Measurements from ENCODE around the gene KIF1C. TPM values are rescaled to one million over a fixed set of nuclear protein-coding genes. Genes with fewer than 3 reads are reported as not detected.

KIF1C gene
- total RNA-seq, 1 donor from 2014 or later: 68.4 TPM

DNA sequence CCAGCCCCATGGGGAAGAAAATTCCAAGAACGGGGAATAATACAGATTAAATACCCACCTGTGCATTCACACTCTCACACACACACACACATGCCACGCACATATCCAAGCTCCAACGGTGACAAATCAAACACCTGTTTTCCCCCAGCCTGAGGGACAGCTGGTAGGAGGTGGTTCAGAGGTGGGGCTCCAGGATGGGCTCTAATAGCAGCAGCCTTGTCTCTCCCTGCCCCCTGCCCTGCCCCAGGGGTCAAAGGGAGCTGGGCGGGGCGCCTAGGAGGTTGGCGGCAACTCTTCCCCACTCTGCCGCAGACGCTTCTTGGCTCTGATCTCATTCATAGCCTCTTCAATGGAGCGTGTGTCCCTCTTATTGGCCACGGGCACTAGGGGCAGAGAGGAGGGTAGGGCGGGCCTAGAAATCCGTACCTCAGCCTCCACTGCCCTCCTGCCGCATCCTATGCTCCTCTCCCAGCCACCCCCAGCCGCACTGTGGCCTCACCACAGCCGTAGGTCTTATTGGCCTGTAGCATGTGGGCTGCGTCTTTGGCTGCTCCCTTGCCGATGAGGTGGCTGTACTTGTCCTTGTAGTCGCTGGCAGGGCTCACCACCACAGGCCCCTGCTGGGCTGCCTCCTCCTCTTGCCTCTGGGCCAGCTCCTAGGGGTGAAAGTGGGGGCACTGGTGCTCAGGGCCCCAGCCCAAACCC, 38.3 kb upstream of the KIF1C start:
- no peak for DNase-seq (ENCODE audit: low spot score)
- intact Hi-C loops (cut with micrococcal nuclease): no loop called here
- Mint-ChIP-seq H3K27me3 (ENCODE audit: insufficient read depth) (no peaks in the 10 kb centered on the region), H3K27ac (no peak overlapping the region), H3K9me3 (no peaks in the 10 kb centered on the region), H3K4me1 (ENCODE audit: low read depth) (no peaks in the 10 kb centered on the region), H3K4me3 (no peak overlapping the region), H3K36me3 (ENCODE audit: low read depth) (peaks cover 19% of the 10 kb centered on the region)

DNA sequence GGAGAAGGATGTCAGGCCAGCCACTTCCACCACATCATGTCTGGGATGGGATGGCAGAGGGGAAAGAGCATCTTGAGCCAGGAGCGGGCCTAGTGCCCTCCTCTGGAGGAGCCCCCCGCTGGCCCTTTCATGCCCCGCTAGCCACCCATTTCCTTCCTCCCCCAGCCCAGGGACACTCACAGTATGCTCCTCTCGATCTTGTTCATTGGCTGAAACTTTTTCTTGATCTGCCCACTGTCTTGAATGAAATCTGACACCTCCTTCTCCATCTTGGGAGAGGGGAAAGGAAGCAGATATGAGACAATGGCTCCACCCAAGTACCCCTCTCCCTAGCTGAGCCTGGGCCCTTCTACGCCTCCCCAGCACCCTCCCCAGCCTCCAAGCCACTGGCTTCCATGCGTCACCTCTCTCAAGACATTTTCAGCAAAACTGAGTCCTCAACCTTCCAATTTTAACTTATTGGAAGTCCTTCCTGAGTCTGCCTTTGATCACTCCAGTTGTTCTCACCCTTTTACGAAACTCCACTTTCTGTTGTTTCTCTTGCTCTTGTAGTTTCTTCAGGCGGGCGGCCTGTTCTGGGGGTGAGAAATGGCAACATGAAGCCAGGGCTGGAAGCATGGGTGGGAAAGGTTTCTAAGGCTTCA, 37.3 kb upstream of the KIF1C start:
- intact Hi-C loops (cut with micrococcal nuclease): loop anchor here (10.0 kb wide), 1 partner anchor 1066 kb away; the partner anchor contains the start of gene CAMKK1
- peaks cover 4% of the 10 kb centered on the region for H3K4me1 Mint-ChIP-seq (ENCODE audit: low read depth)
- no peaks in the 10 kb centered on the region for H3K27me3 Mint-ChIP-seq (ENCODE audit: insufficient read depth)
- H3K36me3 Mint-ChIP-seq (ENCODE audit: low read depth): peaks cover 22% of the 10 kb centered on the region
- no peak for DNase-seq (ENCODE audit: low spot score)
- no peak overlapping the region for H3K4me3 Mint-ChIP-seq
- no peaks in the 10 kb centered on the region for H3K9me3 Mint-ChIP-seq
- no peak overlapping the region for H3K27ac Mint-ChIP-seq

DNA sequence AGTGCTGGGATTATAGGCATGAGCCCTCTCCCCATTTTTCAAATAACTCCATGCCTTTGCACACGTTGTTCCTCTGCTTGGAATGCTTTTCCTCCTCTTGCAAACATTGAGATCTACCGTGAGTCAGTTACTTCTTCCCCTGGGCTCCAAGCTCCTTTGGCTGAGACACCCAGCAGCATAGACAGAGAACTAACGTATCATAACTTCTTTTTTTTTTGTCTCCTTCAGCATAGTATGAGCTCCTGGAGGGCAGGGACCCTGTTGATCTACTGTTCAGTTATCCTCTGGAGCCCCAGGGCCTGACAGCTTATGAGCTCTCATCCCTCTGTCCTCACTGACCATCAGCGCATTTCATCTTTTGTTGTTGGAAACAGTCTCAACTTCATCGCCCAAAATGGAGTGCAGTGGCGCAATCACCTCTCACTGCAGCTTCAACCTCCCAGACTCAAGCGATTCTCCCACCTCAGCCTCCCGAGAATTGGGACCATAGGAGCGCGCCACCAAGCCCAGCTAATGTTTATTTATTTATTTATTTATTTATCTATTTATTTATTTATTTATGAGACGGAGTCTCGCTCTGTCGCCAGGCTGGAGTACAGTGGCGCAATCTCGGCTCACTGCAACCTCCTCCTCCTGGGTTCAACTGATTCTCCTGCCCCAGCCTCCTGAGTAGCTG, 32.3 kb upstream of the KIF1C start:
- H3K4me3 Mint-ChIP-seq: peak overlapping the region; percentile 45
- peaks cover 31% of the 10 kb centered on the region for H3K4me1 Mint-ChIP-seq (ENCODE audit: low read depth)
- H3K9me3 Mint-ChIP-seq: no peaks in the 10 kb centered on the region
- no peaks in the 10 kb centered on the region for H3K27me3 Mint-ChIP-seq (ENCODE audit: insufficient read depth)
- intact Hi-C loops (cut with micrococcal nuclease): loop anchor here (5.0 to 10.0 kb wide), 2 partner anchors 317 to 1071 kb away; partner anchors contain the start of genes CAMKK1 and RABEP1
- no peak overlapping the region for H3K27ac Mint-ChIP-seq
- H3K36me3 Mint-ChIP-seq (ENCODE audit: low read depth): peaks cover 27% of the 10 kb centered on the region
- no peak for DNase-seq (ENCODE audit: low spot score)

DNA sequence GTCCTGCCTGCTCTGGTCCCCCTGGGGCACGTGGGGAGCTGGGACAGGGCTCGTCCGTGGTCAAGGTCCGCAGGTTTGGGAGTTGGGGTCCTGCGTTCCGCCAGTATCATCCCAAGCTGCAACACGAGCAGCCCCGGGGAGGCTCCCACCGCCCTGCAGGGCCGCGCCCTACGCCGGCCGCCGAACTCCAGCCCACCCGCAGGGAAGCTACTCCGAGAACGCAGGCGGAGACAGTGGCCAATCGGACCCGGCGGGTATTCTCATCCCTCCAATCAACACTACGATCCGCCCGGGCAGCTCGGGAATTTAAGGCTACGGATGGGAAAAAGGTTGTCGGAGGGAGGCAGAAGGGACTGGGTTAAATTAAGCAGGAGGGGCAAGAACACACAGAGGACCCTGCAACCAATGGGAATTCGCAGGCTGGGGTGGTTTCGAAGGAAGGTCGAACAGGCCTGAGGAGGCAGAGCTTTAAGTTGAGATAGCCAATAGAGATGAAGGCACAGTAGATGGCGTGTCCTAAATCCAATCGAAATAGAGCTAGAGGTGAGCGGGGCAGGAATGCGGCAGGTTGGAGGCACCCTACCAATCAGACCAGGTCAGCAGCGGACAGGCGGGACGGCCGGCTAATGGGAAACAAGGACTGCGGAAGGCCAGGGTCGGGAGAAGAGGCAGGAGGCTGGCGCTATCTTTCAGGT, 30.8 kb upstream of the KIF1C start:
- Mint-ChIP-seq H3K4me1 (ENCODE audit: low read depth) (peaks cover 40% of the 10 kb centered on the region), H3K27ac (no peak overlapping the region), H3K27me3 (ENCODE audit: insufficient read depth) (no peaks in the 10 kb centered on the region)

DNA sequence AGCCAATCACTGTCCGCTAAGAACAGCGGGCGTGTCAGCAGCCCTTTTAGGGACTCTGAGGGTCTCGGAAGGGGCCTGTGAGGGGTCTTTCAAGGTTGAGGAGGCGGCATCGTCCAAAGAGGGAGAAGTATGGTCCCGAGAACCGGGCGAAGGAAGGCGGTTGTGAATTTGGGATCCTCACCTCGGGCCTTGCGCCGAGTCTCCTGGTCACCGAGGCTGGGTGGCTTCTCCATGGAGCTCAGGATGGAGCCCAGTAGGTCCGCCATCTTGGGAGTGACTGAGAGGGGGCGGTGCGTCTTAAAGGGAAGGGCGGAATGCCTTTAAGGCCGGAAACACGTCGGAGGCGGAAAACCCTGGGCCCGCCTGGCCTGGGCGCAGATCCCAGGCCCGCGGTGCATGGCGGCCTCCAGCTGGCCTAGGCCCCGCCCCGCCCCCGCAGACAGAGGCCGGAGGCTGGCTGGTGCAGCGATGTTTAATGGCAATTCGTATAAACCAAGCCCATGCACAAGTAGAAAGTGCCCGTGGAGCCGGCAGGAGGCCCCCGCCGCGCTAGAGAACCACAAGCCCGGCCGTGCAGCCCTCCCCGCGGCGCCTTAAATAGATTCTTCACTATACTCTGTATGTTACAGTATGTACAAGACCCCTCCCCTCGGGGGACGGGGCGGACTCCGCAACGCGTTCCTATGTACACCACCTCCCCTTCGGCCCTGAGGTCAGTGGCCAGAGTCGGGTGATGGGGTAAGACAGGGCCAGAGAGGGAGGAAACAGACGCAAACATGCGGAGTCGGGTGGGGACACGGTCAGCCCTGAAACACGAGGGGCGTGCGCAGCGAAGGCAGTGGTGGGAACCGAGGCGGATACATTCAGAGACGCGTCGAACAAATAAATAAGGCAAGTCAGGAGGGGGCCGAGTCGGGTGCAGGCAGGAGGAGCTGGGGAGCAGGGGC, 29.9 kb upstream of the KIF1C start, which contains the start of gene SPAG7:
SPAG7 (minus strand) TSS at position 279 of the 947 bp plus-strand sequence; CDS start at position 266, 13 bp downstream.
- Mint-ChIP-seq H3K4me3 (no peak within 1 kb of the TSS), H3K36me3 (ENCODE audit: low read depth) (peaks cover 37% of the 10 kb centered on the region), H3K27ac (peak within 1 kb of the TSS; percentile 79), H3K27me3 (ENCODE audit: insufficient read depth) (no peaks in the 10 kb centered on the region), H3K9me3 (no peaks in the 10 kb centered on the region), H3K4me1 (ENCODE audit: low read depth) (peaks cover 40% of the 10 kb centered on the region)
- DNase-seq (ENCODE audit: low spot score): peak; percentile 93
- intact Hi-C loops (cut with micrococcal nuclease): loop anchor here (1.0 to 10.0 kb wide), 10 partner anchors 12 to 1073 kb away; partner anchors contain the start of genes ARRB2, CAMKK1, CAMTA2 and PFN1

More for the DNA sequence above, 30.8 kb upstream of the KIF1C start:
- DNase-seq (ENCODE audit: low spot score): peak; percentile 95
- no peak overlapping the region for H3K4me3 Mint-ChIP-seq
- intact Hi-C loops (cut with micrococcal nuclease): loop anchor here (1.0 to 10.0 kb wide), 10 partner anchors 13 to 1072 kb away; partner anchors contain the start of genes ARRB2, CAMKK1, CAMTA2 and PFN1
- H3K36me3 Mint-ChIP-seq (ENCODE audit: low read depth): peaks cover 32% of the 10 kb centered on the region
- no peaks in the 10 kb centered on the region for H3K9me3 Mint-ChIP-seq

DNA sequence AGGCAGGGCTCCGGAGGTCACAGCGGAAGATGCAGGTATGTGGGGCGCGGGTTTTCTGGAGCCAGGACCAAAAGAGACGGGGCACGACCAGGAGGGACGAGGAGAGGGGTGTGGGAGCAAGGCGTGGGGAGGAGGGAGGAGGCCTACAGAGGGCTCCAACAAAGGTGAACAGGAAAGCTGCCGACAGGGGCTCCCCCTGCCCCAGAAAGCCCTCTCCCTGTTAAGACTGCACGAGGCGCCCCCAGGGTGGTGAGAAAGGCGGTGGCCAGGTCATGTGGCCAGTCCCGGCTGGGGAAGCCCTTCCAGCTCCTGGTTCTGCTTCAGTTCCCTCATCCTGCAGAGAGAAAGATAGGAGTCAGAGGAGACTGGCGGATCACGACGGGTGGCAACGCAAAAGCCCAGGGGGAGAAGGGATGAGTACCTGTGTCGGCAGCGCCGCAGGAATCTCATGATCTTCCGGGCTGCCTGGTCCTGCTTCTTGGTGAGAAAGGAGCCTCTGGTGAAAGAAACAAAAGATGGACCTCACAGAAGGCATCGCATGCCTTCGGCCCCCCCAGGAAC, 29.2 kb upstream of the KIF1C start:
- intact Hi-C loops (cut with micrococcal nuclease): loop anchor here (1.0 to 10.0 kb wide), 3 partner anchors 29 to 1074 kb away; partner anchors contain the start of genes CAMKK1, INCA1, KIF1C and RABEP1
- Mint-ChIP-seq H3K27ac (no peak overlapping the region), H3K9me3 (no peaks in the 10 kb centered on the region), H3K4me1 (ENCODE audit: low read depth) (peaks cover 40% of the 10 kb centered on the region), H3K27me3 (ENCODE audit: insufficient read depth) (no peaks in the 10 kb centered on the region), H3K4me3 (no peak overlapping the region), H3K36me3 (ENCODE audit: low read depth) (peaks cover 40% of the 10 kb centered on the region)
- DNase-seq (ENCODE audit: low spot score): no peak

DNA sequence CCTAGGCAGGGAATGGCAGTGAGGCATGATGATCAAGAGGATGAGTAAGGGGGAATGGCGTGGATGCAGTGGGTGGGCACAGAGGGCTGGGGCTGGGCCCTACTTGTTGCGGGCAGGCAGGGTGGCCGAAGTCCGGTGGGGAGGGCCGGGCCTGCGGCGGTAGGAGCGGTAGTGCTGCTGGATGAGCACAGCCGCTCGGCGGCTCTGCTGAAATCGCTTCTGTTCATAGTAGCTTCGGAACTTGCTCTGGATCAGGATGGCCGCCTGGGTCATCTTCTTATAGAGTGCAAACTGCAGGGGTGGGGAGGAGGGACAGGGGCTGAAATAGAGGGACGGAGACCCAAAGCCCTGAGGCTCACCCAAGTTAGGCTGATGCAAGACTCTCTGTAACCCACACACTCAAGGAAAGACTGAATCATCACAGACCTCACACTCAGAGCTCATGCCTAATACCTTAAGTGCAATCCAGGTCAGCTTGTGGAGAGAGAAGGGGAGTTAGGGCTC, 28.7 kb upstream of the KIF1C start:
- H3K9me3 Mint-ChIP-seq: no peaks in the 10 kb centered on the region
- H3K4me1 Mint-ChIP-seq (ENCODE audit: low read depth): peaks cover 40% of the 10 kb centered on the region
- intact Hi-C loops (cut with micrococcal nuclease): loop anchor here (1.0 to 10.0 kb wide), 3 partner anchors 28 to 1074 kb away; partner anchors contain the start of genes CAMKK1, INCA1, KIF1C and RABEP1

DNA sequence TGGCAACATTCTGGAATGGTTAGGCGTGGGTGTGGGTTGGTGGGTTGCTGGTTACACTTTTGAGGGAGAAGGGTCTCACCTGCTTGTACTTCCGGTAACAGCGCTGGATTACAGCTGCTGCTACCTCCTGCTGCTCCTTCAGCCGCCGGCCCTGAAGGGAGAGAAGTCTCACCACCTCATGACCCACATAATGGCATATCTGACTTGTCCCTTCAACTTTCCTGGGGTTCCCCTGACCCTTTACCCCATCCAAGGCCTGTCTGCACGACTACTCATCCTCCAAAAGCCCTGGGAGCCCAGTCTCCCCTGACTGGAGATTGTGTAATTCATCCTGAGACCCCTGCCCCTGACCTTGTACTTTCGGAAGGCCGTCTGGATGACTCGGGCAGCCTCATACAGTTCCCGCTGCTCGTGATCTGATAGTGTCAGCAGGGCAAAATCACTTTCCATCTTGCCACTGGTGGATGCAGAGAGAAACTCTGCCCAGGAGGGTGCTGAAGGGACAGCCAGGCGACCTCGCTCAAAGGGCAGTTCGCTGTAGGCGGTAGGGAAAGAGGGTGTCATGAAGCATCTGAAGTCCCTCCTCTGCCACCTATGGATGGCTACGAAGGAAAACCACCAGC, 28.1 kb upstream of the KIF1C start:
- Mint-ChIP-seq H3K36me3 (ENCODE audit: low read depth) (peaks cover 48% of the 10 kb centered on the region), H3K4me1 (ENCODE audit: low read depth) (peaks cover 40% of the 10 kb centered on the region), H3K4me3 (no peak overlapping the region), H3K27me3 (ENCODE audit: insufficient read depth) (no peaks in the 10 kb centered on the region), H3K9me3 (no peaks in the 10 kb centered on the region), H3K27ac (no peak overlapping the region)
- DNase-seq (ENCODE audit: low spot score): no peak
- intact Hi-C loops (cut with micrococcal nuclease): loop anchor here (1.0 to 10.0 kb wide), 3 partner anchors 28 to 1075 kb away; partner anchors contain the start of genes CAMKK1, INCA1, KIF1C and RABEP1

More for the DNA sequence above, 28.7 kb upstream of the KIF1C start:
- H3K4me3 Mint-ChIP-seq: no peak overlapping the region
- no peak for DNase-seq (ENCODE audit: low spot score)
- H3K36me3 Mint-ChIP-seq (ENCODE audit: low read depth): peaks cover 43% of the 10 kb centered on the region
- no peak overlapping the region for H3K27ac Mint-ChIP-seq
- no peaks in the 10 kb centered on the region for H3K27me3 Mint-ChIP-seq (ENCODE audit: insufficient read depth)

DNA sequence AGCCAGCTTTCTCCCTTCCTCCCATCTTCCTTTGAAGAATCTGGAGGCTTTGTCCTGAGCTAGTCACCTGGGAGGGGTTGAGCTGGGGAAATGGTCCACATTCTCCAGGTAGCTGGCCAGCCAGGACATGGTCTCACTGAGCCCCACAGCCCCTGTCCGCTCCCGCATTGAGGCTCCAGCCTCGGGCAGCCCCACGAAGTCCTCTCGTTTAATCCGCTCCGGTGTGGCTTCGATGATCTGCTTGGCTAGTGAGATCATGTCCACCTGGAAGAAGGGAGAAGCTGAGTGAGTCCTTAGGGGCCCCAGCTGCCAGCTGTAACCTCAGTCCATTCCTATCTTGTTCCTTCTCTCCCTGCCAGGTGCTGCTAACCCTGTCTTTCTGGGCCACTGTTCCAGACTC, 27.5 kb upstream of the KIF1C start:
- H3K36me3 Mint-ChIP-seq (ENCODE audit: low read depth): peaks cover 51% of the 10 kb centered on the region

DNA sequence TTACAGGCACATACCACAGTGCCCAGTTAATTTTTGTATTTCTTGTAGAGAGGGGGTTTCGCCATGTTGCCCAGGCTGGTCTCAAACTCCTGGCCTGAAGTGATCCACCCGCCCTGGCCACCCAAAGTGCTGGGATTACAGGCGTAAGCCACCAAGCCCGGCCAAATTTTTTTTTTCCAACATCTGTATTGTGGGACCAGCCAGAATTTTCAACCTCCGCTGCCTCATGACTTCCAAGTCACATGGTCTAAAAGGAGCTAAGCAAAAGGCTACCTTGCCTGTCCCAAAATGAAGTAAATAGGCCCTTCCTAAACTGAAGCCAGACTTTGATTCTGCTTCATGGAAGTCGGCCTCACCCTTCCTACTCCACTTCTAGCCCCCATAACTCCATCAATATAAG, 25.9 kb upstream of the KIF1C start:
- Mint-ChIP-seq H3K27ac (no peak overlapping the region), H3K4me3 (no peak overlapping the region), H3K36me3 (ENCODE audit: low read depth) (peaks cover 48% of the 10 kb centered on the region), H3K27me3 (ENCODE audit: insufficient read depth) (no peaks in the 10 kb centered on the region), H3K9me3 (no peaks in the 10 kb centered on the region), H3K4me1 (ENCODE audit: low read depth) (peaks cover 27% of the 10 kb centered on the region)
- intact Hi-C loops (cut with micrococcal nuclease): no loop called here
- DNase-seq (ENCODE audit: low spot score): no peak

More for the DNA sequence above, 27.5 kb upstream of the KIF1C start:
- DNase-seq (ENCODE audit: low spot score): no peak
- no peaks in the 10 kb centered on the region for H3K27me3 Mint-ChIP-seq (ENCODE audit: insufficient read depth)
- H3K27ac Mint-ChIP-seq: peak overlapping the region; percentile 86
- H3K4me3 Mint-ChIP-seq: peak overlapping the region; percentile 48
- H3K9me3 Mint-ChIP-seq: no peaks in the 10 kb centered on the region
- peaks cover 37% of the 10 kb centered on the region for H3K4me1 Mint-ChIP-seq (ENCODE audit: low read depth)
- intact Hi-C loops (cut with micrococcal nuclease): no loop called here

DNA sequence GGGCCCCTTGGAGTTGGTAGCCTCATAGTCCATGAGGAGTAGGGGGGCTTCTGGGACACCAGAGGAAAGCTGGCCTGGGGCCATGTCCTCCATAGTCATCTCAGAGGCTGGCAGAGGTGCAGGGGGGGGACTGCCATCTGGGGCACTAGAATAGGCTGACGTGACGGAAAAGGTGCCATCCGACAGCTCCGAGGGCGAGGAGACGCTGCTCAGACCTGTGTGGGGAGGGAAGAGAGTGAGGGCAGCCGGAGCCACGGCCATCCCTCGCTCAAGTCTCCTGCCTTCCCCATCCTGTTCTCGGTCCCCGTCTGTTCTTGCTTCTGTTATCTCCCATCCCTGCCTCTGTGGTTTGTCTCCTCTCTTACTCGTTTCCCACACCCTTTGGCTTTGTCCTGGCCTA, 25.4 kb upstream of the KIF1C start:
- Mint-ChIP-seq H3K27me3 (ENCODE audit: insufficient read depth) (no peaks in the 10 kb centered on the region), H3K4me3 (no peak overlapping the region), H3K4me1 (ENCODE audit: low read depth) (peaks cover 27% of the 10 kb centered on the region), H3K27ac (peak overlapping the region; percentile 19), H3K36me3 (ENCODE audit: low read depth) (peaks cover 51% of the 10 kb centered on the region), H3K9me3 (no peaks in the 10 kb centered on the region)
- DNase-seq (ENCODE audit: low spot score): no peak
- intact Hi-C loops (cut with micrococcal nuclease): no loop called here
